Kidney tubule cell (primary cell): Measurements from ENCODE around the gene ANKMY1.
"Not testable (repeated sequence)": the region's sequence is repeated elsewhere in the genome, so short reads cannot be mapped to it uniquely, and the experiment has no call there.

ENCODE experiments used
- DNase-seq: peaks from one replicate; pipeline ENCODE4 v3.0.0-alpha.2; 2018; ENCODE audit warnings: low spot score

ANKMY1 gene

DNA sequence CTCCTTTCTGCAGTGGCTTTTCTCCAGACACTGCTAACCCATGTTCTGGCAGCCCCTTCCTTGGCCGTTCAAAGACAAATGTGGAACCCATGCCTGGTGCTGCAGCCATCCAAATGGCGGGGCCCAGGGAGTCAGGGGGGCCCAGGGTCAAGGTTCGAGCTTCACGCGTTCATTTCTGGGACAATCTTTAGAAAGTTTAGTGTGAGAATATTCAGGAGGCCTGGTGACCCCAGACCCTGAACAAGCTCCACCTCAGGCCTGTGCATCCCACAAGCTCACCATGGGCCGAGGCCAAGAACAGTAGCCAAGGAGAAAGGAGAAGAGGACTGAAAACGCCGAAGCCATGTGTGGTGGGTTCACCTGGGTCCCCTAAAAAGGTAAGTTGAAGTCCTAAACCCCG lies 54.4 kb downstream of the ANKMY1 start:
- DNase-seq: no peak

DNA sequence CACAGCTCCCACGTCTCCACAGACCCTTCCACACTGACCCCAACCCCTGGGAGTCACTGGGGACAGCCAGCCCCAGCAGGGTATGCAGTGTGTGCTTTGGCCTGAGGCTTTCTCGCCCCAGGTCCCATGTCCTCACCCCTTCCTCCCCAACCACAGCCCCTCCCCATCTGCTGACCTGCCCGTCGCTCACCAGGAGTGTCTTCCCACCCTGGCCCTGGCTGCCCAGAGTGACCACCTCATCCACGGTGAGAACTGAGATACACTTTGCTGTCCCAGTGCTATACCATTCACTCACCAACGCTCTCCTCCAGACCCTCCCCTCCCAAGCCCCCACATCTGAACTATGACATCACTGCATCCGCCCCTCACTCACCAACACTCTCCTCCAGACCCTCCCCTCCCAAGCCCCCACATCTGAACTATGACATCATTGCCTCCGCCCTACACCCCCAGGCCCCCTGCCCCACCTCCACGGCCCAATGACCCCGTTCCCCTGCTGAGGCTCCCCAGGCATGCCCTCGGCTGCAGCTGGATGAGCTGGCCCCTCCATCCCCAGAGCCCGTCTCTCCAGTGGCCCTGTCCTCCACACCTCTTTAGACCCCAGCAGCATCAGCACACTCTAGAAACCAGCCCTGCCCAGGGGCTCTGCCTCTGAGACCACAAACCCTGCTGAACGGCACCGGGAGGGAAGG lies 55.2 kb downstream of the ANKMY1 start:
- no peak for DNase-seq

DNA sequence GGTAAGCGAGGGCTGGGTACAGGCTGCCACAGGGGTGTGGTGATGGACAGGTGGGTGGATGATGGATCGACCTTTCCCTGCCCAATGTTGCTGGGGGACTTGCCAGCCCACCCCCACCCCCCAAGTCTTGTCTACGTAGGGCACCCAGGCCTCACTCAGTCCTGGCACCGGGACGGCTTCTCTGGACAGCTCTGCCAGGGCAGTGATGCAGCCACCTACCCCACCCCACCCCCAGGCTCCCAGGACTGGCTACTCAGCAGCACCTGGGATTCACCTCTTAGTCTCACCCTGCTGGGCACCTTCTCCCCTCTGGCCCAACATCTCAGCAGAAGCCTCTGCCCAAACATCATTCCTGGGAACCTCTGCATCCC lies 55.7 kb downstream of the ANKMY1 start:
- DNase-seq: no peak

DNA sequence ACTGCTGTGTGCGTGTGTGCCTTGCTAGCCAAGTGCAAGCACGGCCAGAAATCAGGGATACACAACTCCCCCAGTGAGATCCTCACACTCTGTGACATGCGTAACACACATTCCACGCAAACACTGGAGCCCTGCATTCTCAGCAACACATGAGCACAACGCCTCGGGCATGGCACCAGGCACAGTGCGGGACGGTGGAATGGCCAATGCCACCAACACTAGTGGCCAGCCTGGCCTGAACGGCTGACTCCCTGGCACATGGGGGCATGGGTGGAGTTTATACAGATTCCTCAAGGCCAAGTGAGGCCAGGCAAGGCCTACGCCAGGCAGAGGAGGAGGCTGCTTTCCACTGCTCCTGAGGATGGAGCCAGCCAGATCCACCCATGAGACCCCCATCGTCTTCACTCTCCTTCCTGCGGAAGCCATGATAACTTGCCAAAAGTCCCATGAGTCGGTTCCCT lies 56.2 kb downstream of the ANKMY1 start:
- DNase-seq: no peak

DNA sequence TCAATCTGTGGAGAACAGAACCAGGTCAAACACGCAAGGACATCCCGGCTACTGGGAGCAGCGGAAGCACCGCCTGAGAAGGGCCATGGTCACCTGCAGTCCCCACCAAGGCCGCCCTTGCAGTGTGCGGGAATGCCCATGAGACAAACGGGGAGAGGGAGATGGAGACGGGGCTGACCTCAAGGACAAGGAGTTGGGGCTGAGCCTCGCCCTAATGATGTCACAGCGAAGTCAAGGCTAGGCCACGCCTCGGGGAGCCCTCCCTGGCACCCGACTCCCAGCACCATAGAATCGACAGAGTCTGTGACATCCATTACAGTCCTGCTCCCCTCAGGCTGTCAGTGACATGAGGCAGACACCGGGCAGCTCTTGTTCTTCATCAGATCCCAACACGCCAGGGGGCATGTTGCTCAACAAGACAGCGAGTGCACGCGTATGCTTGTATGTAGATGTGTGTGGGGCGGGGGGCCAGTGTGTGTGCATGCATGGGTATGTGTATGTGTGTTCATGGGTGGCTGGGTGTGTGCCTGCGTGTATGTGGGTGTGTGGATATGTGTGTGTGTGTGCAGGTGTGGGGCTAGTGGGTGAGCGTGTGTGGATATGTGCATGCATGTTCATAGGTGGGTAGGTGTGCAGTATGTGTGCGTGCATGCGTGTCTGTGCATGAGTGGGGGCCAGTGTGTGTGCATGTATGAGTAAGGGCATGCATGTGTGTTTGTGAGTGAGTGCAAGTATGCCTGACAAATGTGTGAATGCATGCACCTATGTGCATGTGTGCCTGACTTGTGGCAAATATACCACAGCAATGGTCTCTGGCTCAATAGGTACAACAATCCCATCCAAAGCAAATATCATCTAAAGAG lies 57.0 kb downstream of the ANKMY1 start:
- no peak for DNase-seq

DNA sequence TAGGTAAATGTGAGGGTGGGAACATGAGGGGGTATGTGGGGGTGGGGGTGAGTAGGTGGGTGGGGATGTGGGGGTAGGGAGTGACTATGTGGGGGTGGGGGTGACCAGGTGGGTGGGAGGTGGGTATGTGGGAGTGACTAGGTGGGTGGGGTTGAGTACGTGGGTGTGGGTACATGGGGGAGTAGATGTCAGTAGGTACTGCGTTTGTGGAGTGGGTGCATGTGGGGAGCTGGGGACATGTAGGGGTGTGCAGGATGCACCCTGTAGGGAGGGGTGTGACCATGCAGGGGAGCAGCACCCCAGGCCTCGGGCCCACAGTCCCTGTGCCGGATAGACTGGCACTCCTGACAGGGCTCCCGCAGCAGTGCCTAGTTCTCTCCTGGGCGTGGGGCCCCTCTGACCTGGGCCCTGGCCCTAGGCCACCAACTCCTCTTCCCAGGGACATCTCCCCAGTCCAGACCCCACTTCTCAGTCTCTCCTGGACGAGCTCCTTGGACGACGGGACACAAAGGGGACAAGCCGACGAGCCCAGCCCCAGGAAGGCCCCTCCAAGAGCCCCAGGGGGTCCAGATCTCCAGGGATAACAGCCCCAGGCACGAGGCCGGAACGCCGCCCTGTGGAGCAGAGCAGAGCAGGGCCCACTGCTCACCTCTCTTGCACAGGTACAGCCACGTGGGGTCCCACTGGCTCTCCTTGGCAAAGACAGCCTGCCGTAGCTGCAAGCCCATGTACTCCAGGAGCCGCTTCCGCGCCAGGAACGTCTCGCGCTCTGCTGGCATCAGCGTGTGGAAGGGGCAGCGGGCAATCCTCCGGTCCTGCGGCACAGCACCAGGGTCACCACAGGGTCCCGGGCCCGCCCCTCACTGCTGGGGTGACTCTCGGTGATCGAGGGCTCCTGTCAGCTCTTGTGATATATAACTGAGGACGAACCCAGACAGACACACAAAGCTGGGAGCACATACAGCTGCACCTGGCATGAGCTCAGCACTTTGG lies 58.2 kb downstream of the ANKMY1 start:
- no peak for DNase-seq

DNA sequence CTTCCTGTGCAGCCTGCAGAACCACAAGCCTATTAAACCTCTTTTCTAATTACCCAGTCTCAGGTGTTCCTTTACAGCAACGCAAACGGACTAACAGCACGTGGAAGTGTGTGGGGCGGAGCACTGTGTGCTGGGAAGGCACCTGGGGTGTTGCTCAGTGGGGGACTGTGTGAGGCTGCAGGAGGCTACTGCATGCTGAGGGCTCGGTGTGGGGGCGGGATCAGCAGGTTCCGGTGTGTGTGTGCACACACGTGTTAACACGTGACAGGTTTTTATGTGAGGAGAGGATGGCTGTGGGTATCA lies 58.9 kb downstream of the ANKMY1 start:
- no peak for DNase-seq

DNA sequence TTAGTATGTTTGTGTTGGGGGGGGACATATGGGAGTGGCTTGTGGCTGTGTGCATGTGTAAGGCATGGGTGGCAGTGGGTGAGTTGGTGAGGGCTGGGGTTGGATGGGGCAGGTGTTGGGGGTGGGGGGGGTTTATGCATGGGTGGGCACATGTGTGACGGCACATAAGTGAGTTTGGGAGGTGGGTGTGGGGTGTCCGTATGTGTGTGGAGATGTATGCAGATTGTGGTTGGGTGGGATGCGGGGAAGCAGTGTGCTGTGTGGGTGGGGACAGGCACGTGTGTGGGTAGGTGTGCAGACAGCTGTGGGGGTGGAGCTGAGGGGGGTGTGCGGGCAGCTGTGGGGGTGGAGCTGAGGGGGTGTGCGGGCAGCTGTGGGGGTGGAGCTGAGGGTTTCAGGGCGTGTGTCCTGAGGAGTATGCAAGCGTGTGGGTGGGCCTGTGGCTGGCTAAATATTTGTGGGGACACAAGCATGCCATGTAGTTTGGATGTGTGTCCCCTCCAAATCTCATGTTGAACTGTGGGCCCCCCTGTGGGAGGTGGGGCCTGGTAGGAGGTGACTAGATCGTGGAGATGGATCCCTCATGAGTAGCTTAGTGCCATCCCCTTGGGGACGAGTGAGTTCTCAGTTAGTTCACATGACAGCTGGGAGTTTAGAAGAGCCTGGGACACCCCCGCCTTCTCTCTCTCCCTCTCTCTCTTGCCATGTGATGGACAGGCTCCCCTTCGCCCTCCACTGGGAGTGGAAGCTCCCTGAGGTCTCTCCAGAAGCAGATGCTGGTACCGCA lies 59.4 kb downstream of the ANKMY1 start:
- DNase-seq: no peak

DNA sequence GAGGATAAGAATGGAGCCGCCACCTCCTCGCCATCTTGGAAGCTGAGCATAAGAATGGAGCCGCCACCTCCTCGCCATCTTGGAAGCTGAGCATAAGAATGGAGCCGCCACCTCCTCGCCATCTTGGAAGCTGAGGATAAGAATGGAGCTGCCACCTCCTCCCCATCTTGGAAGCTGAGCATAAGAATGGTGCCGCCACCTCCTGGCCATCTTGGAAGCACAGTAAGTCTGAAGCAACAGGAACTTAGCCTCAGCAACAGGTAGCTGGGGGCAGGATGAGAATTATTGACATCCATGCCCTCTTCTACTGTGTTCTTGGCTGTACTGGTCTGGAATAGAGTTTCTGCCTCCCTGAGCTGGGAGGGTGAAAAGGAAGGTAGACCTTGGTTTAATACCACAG lies 60.7 kb downstream of the ANKMY1 start:
- peak; percentile 30 for DNase-seq

DNA sequence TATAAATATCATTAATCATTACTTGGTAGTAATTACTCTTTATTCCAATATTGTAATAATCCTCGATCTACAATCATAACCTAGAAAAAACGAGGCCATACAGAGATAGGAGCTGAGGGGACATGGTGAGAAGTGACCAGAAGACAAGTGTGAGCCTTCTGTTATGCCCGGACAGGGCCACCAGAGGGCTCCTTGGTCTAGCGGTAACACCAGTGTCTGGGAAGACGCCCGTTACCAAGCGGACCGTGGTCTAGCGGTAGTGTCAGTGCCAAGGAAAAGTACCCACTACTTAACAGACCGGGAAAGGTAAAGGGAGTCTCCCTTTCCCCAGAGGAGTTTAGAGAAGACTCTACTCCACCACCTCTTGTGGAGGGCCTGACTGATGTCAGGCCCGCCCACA lies 62.8 kb downstream of the ANKMY1 start:
- DNase-seq: not testable (repeated sequence)

DNA sequence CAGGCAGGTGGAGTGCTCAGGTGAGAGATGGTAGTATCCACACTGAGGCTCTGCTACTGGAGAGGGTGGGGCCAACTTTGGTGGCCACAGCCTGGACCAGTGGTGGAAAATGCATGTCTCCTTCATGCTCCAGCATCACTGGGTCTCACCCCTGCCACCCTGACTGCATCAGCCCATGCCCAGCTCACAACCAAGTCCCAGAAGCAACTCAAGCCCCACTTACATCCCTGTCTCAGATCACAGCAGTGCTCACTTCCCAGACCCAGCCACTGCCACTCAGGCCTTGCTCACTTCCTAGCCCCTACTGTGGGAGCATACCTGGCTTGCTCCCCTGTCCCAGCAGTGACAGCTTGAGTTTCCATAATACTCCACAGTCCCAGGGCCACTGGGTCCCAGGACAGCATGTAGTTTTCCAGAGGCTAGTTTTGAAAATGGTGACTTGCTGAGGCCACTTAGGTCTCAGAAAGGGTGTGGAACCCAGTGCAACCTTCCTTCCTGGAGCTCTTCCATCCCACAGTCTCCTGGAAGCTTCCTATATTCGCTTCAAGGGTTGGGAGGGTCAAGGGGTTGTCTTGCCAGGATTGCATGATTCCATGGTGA lies 63.5 kb downstream of the ANKMY1 start:
- DNase-seq: no peak

DNA sequence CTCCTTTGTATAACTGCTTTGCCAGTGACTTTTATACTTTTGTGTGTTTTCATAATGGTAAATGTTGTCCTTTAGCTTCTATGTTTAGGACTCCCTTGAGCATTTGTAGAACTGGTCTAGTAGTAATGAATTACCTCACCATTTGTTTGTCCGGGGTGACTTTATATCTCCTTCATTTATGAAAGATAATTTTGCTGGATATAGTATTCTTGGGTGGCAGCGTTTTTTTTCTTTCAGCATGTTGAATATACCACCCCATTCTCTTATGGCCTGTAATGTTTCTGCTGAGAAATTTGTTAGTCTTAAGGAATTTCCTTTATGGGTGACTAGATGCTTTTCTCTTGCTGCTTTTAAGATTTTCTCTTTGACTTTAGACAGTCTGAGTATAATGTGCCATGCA lies 66.3 kb downstream of the ANKMY1 start:
- no peak for DNase-seq

DNA sequence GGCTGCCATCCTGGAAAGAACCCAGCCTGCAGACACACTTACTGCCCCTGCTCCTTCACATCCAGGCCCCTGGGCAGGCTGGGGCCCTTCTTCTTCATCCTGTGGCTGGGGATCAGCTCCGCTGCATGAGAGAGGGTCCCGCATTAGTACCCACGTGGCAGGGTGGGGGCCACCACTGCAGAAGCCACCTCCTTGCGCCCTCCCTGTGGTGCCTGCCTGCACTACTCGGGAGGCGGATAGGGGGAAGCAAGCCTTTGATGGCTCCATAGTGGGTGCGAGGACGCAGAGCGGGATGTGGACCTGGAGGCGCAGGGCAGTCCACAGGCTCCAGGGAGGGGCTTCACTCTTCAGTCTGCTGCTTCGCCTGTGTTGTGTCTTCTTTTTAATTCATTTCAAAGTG lies 75.6 kb downstream of the ANKMY1 start:
- DNase-seq: no peak

DNA sequence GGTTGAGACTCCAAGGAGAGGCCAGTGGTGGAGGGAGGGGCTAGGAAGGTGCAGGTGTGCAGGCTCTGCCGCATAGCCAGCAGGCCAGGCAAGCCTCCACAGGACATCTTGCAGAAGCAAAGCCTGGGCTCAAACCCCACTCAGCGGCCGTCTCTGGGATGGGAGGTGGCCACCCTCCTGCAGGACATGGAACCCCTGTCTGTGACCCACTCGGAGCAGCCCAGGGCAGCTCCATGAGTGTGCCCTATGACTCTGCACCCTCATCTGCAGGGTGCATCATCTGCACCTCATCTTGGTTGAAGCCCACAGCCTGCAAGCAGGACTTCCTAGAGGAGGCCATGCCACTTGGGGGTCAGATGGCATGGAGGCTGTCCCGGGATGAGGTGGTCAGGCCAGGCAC lies 76.1 kb downstream of the ANKMY1 start:
- DNase-seq: no peak

DNA sequence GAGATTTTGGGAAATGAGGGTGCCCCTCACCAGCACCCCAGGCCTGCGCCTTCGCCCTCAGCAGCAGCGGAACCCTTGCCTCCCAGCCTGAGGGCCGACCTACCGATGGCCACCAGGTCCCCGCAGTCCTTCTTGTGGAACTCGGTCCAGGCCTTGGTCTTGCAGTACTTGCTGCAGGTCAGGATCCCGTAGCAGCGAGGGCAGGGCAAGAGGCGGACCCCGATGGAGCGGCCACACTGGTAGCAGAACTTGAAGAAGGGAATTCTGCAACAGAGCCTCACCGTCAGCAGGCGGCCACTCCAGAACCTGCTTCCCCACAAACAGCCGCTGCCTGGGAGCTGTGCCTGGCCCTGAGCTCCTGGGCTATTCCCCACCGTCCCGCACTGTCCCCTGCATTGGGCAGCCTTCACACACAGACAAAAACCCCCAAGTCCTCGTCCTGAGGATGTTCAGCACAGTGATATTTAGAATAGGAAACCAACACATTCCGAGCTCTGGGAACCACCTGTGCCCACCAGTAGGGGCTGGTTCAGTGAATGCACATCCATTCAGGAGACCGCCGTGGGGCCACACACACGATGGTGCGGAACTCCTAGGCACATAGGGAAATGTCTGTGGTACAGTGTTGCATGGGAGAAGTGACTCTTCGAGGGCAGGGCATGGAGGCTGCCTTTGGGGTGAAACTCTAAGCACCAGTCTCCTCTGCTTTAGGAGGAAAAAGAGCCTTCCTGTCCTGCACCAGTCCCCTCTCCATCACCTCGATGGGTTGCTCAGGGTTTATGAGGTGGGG lies 76.8 kb downstream of the ANKMY1 start:
- no peak for DNase-seq

DNA sequence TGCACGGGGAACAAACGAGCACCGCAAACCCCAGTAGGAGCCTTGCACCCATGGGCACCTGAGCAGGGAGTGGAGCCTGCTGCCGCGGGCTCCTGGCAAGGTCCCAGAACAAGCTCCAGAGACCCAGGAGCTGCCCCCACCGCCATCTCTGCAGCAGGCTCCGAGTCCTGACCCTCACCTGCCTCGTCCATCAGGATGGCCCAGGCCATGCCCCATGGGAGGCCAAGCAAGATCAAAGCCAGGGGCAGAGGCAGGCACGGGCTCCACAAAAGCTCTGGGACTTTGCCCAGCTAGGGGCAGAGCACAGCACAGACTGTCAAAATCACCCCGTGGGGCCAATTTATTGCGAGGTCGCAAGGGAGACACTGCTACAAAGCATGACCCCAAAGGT lies 78.7 kb downstream of the ANKMY1 start:
- no peak for DNase-seq

DNA sequence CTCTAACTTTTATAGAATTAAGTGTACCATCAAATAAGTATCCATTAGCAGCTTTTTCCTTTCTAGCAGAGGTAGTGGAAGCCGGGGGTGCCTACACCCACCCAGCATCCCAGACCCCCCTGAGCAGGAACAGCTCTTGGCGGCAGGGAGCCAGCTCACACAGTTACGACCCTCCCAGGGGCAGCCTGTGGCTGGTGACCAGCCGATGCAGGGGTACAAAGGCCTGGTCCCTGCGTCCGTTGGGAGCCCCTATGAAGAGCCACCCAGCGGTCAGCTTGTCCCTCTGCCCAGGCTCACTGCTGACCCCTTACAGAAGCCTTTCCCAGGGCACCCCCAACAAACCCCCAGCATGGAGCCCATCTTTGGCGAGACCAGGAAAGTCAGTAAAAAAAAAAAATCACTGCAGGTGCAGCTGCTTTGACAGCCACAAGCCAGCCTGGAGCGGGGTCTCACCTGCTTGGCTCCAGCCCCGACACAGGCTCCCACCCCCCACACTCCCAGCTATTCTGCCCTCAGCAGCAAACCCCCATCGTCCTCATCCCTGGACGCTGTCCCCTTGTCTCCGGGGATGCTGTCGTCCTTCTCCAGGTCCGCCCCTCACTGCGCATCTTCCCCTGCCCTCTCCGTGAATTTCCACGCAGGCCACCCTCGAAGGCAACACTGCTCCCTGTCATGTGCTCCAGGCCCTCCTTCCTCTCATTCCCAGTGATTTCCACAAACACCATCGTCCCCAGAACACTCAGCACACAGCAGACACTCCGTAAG lies 79.3 kb downstream of the ANKMY1 start:
- no peak for DNase-seq

DNA sequence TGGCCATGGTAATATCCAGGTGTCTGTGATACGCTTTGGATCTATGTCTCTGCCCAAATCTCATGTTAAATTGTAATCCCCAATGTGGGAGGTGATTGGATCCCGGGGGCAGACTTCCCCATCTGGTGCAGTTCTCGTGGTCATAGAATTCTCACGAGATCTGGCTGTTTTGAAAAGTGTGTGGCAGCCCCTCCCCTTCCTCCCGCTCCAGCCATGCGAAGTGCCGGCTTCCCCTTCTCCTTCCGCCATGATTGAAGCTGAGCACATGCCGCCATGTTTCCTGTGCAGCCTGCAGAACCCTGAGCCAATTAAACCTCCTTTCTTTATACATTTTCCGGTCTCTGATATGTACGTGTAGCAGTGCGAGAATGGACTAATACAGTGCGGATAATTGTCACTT lies 79.9 kb downstream of the ANKMY1 start:
- no peak for DNase-seq

DNA sequence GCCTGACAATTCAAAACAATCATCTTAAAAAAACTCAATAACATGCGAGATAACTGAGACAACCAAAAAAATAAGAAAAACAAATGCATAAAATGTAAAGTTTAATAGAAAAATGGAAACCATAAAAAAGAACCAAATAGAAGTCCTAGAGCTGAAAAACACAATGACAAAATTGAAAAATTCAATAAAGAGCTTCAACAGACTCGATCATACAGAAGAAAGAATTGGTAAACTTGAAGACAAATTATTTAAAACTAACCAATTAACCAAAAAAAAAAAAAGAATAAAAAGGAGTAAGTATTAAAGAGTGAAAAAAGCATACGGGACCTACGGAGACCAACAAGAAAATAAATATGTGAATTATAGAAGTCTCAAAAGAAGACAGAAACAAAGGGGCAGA lies 84.6 kb downstream of the ANKMY1 start:
- no peak for DNase-seq
